Neural cell (in vitro differentiated cells): ENCODE data around the gene SLC36A3.

ENCODE experiments used
- CTCF ChIP-seq: fragments of 450-650 bp; IDR thresholded peaks from 2 replicates; pipeline ENCODE4 v1.5.1; 2014; ENCODE audit warnings: antibody characterized with exemption, mild to moderate bottlenecking, moderate library complexity; ENCODE audit not compliant: poor library complexity, severe bottlenecking
- EP300 ChIP-seq: fragments of 450-650 bp; conservative IDR thresholded peaks from 2 replicates; pipeline ENCODE4 v1.6.1; 2014; ENCODE audit warnings: antibody characterized with exemption, mild to moderate bottlenecking, moderate library complexity; ENCODE audit not compliant: poor library complexity, severe bottlenecking
- EZH2 ChIP-seq: fragments of 200-600, 300-800 bp; shearing (Covaris generic), sonication (generic); IDR thresholded peaks from 2 replicates; pipeline ENCODE4 v1.6.1; 2014; ENCODE audit warnings: antibody characterized with exemption, low read length, borderline replicate concordance, mild to moderate bottlenecking; ENCODE audit not compliant: insufficient read depth, poor library complexity, severe bottlenecking
- MXI1 ChIP-seq: fragments of 450-650 bp; conservative IDR thresholded peaks from 2 replicates; pipeline ENCODE4 v1.6.1; 2014; ENCODE audit warnings: antibody characterized with exemption, mild to moderate bottlenecking; ENCODE audit not compliant: poor library complexity, severe bottlenecking
- POLR2AphosphoS5 ChIP-seq: IDR thresholded peaks from 2 replicates; pipeline ENCODE4 v1.6.1; 2012
- RAD21 ChIP-seq: fragments of 450-650 bp; conservative IDR thresholded peaks from 2 replicates; pipeline ENCODE4 v1.6.1; 2014; ENCODE audit warnings: antibody characterized with exemption, mild to moderate bottlenecking, moderate library complexity
- REST ChIP-seq: IDR thresholded peaks from 2 replicates; pipeline ENCODE4 v1.6.1; 2012; ENCODE audit warnings: borderline replicate concordance
- TAF1 ChIP-seq: IDR thresholded peaks from 2 replicates; pipeline ENCODE4 v1.6.1; 2012; ENCODE audit warnings: low read depth

- TF ChIP-seq CTCF, result no peak
- no peak for TF ChIP-seq POLR2AphosphoS5
- TF ChIP-seq EZH2, result no peak
- TF ChIP-seq TAF1, result no peak
- TF ChIP-seq MXI1, result no peak
- no peak for TF ChIP-seq REST
- no peak for TF ChIP-seq RAD21
- no peak for TF ChIP-seq EP300
Observed at GRCh38 chr5:151295138-151295537, 8.4 kb downstream of the SLC36A3 start.
